Right cardiac atrium (tissue), 5 donors: Measurements from ENCODE around the gene LEMD3. TPM values are rescaled to one million over a fixed set of nuclear protein-coding genes. Genes with fewer than 3 reads are reported as not detected.
"Not testable (repeated sequence)": the region's sequence is repeated elsewhere in the genome, so short reads cannot be mapped to it uniquely, and the experiment has no call there.

Source experiments
- ATAC-seq, 2 donors: fragments of 200-7000 bp; cut with Tn5 transposase; one replicate each; pipeline versions ENCODE4 v1.8.0 to v1.9.1; 2020; ENCODE audit warnings: moderate library complexity in 2 of 2, mild to moderate bottlenecking in 1 of 2
- DNase-seq, 3 donors: peaks; one replicate each; pipeline ENCODE4 v3.0.0-alpha.2; 2020
- H3K27ac ChIP-seq: one replicate; pipeline ENCODE4 v1.5.1; 2013; ENCODE audit warnings: mild to moderate bottlenecking, low read length, control low read depth, moderate library complexity
- H3K27me3 ChIP-seq: one replicate; pipeline ENCODE4 v1.6.1; 2013; ENCODE audit not compliant: control insufficient read depth, insufficient read depth
- H3K4me1 ChIP-seq: one replicate; pipeline ENCODE4 v1.6.1; 2013; ENCODE audit warnings: low read length; ENCODE audit not compliant: control insufficient read depth, insufficient read depth
- H3K4me3 ChIP-seq: one replicate; pipeline ENCODE4 v1.5.1; 2013; ENCODE audit warnings: low read length, control low read depth
- H3K9me3 ChIP-seq: one replicate; pipeline ENCODE4 v1.6.1; 2013; ENCODE audit warnings: low read length; ENCODE audit not compliant: control insufficient read depth
- WGBS: extraction: QIAGEN DNeasy Blood & Tissue Kit; methylation state at CpG from one replicate; pipeline ENCODE4 v1.1.7; 2013; 5-methylcytosine and 5-hydroxymethylcytosine counted together
- intact Hi-C, 4 donors: fragments of 100-400 bp; cut with DNase I; formaldehyde crosslinking; loops; one replicate each; pipeline versions ENCODE4 v1.11.0 to v1.14.0; 2022 to 2023
- polyA plus RNA-seq: library from polyadenylated mRNA; stranded (reverse); fragments of 200-250 nt; gene quantifications from one replicate; pipeline ENCODE4 v1.2.3, GENCODE V29; 2013
- total RNA-seq, 4 donors: library from RNA; stranded (reverse); fragmentation: NEBNext Ultra II Directional; extraction: Animal tissue kit (Norgen Biotek cat#: 25700); gene quantifications; one replicate each; pipeline ENCODE4 v1.2.1, GENCODE V29; 2021
- donor health status: healthy with polysubstance abuse.
- donor health status: DM: no; HTN: yes; CAD: no.
- donor health status: DM: no; HTN: no; CAD: no.
- donor health status: DM: no; HTN: yes; CAD: no; lungs with severe emphysema.
- donor health status: DM: yes; HTN: yes; CAD: no.

Gene LEMD3
- total and polyA plus RNA-seq, 5 donors: 6.0 to 18.4 (median 15.7) TPM

DNA sequence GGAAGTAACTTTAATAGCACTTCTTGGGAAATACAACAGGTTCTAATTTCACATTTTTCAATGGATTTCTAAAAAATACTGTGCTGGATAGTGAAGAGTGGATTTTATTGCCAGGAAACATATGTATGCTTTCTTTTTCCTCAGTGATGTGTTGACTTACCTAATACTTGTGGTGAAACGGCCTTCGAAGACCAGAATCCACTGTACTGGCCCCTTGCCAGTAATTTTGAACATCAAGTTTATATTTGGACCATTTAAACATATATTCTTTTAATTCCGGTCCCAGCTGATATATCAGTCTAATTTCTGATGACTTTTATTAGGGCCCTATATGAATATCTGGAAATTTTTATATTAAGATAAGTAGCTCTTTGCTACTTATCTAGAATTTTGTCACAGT lies 110.9 kb downstream of the LEMD3 start:
- DNase-seq: no peak
- no peak overlapping the region for H3K27ac ChIP-seq
- H3K9me3 ChIP-seq: no peaks in the 10 kb centered on the region
- no peak overlapping the region for H3K4me3 ChIP-seq
- ATAC-seq: no peak
- intact Hi-C loops: no loop called here
- H3K27me3 ChIP-seq: no peaks in the 10 kb centered on the region
- WGBS: 33% methylated on average over 3 of the region's 3 CpGs
- H3K4me1 ChIP-seq: no peaks in the 10 kb centered on the region

DNA sequence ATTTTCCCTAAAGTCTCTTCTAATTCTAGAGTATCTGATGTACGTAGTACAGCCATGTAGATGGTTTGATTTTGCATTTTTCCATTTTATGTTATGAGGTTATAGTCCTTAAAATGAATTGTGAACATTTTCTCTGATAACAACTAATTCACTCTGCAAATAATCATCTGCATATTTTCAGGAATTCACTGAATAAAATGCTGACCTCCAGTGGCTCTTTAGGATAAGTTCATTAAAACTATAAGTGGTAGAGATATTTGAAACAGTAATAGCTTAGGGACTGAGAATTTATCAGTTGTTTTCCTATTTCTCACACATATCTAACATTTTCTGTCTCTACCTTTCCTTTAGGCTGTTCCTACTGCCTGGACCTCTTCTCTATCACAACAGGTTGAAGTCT lies 113.5 kb downstream of the LEMD3 start:
- ATAC-seq: no peak
- H3K4me3 ChIP-seq: no peak overlapping the region
- DNase-seq: no peak
- WGBS: 70% methylated on average over 1 of the region's 1 CpG
- no peak overlapping the region for H3K27ac ChIP-seq
- H3K27me3 ChIP-seq: no peaks in the 10 kb centered on the region
- intact Hi-C loops: no loop called here
- H3K4me1 ChIP-seq: peaks cover 2% of the 10 kb centered on the region
- no peaks in the 10 kb centered on the region for H3K9me3 ChIP-seq

DNA sequence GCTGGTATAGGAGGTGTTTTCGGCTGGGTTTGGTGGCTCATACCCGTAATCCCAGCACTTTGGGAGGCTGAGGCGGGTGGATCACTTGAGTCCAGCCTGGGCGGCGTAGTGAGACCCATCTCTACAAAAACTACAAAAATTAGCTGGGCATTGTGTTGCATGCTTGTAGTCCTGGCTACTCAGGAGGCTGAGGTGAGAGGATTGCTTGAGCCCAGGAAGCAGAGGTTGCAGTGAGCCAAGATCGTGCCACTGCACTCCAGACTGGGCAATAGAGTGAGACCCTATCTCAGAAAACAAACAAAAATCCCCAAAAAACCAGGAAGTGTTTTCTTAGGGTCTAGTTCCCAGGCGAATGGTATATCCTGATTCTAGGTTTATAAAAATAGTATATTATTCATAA lies 116.1 kb downstream of the LEMD3 start:
- intact Hi-C loops, H3K4me3 ChIP-seq, H3K27me3 ChIP-seq, H3K9me3 ChIP-seq, H3K27ac ChIP-seq, H3K4me1 ChIP-seq, DNase-seq, ATAC-seq: not testable (repeated sequence)
- WGBS: 94% methylated on average over 7 of the region's 7 CpGs

DNA sequence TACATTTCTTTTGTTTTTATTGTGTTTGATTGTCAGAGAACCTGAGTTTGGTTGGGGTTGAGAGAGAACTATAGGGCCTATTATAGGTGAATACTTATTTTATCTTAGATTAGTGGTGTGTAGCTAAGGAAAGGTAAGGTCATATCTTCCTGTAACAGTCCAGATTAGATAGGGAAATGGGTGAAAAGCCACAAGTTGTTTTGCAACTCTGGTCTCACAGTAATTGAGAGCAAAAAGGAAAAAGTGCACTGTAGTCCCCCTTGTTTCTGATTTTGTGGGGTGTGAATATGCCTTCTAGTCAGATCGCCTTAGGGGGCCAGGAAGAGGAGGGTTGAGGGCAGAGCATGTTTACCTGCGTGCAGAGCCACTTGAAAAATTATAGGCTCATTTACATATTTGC lies 118.0 kb downstream of the LEMD3 start:
- intact Hi-C loops: no loop called here
- no peak for ATAC-seq
- Histone ChIP-seq H3K4me3 (no peak overlapping the region), H3K9me3 (no peaks in the 10 kb centered on the region), H3K4me1 (peaks cover 2% of the 10 kb centered on the region), H3K27me3 (no peaks in the 10 kb centered on the region), H3K27ac (no peak overlapping the region)
- 78% methylated on average over 2 of the region's 2 CpGs for WGBS
- no peak for DNase-seq

DNA sequence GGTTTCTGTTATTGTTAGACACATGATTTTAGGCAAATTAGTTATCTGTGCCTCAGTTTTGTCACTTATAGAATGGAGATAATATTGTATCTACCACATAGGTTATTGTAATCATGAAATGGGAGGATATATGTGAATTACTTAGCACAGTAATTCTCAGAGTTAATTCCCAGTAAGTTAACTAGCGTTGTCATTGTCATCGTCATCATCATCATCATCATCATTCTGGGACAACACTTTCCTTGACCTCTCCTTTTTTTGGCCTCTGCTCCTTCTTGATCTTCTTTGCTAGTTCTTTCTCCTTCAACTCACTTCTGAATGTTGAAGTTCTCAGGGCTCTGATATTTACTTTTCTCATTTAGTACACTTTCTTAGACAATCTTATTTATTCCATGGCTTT lies 122.9 kb downstream of the LEMD3 start:
- intact Hi-C loops: no loop called here
- Histone ChIP-seq H3K27ac (no peak overlapping the region), H3K4me1 (peaks cover 6% of the 10 kb centered on the region), H3K27me3 (no peaks in the 10 kb centered on the region), H3K4me3 (no peak overlapping the region), H3K9me3 (no peaks in the 10 kb centered on the region)
- no peak for ATAC-seq
- 98% methylated on average over 2 of the region's 2 CpGs for WGBS
- DNase-seq: no peak

DNA sequence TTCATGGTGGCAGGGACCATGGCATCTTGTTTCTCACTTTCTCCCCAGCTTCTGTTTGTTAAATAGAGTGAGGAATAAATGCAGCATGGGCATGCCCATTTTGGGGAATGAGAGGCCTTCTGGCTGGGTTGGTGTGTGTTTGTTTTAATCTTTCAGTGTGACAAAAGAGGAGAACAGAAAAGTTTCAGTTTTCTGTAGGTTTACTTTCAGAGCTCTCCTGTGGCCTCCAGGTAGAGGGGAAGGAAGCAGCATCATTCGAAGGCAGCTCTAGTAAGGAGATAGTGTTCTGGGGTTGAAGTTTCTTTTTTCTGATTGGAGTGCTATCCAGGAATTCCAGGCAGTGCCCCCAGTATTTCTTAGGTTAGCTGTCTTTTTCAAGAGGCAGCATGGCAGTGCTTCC lies 124.4 kb downstream of the LEMD3 start:
- peaks cover 4% of the 10 kb centered on the region for H3K4me1 ChIP-seq
- no peaks in the 10 kb centered on the region for H3K9me3 ChIP-seq
- ATAC-seq (no peak), DNase-seq (no peak)
- no peak overlapping the region for H3K4me3 ChIP-seq
- WGBS: 82% methylated on average over 1 of the region's 1 CpG
- no peak overlapping the region for H3K27ac ChIP-seq
- H3K27me3 ChIP-seq: no peaks in the 10 kb centered on the region
- intact Hi-C loops: no loop called here

DNA sequence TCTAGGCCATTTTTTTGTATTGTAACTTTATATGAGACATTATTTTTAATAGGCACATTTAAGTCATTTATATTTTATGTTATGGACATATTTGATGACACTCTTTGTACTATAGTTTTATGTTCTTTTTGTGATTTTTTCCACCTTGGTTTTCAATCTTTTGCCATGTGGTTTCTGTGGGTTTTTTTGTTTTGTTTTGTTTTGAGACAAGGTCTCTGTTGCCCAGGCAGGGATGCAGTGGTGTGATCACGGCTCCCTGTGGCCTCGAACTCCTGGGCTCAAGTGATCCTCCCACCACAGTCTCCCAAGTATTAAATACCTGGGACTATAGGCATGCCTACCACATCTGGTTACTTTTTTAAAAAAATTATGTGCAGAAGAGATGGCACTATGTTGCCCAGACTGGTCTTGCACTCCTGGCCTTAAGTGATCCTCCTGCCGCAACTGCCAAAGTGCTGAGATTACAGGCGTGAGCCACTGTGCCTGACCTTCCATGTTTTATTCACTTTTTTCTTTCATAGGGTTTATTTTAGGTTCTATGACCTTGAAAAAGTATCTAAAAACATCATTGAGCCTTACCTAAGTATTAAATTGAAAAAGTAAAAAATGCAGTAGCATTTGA lies 125.4 kb downstream of the LEMD3 start:
- 74% methylated on average over 4 of the region's 4 CpGs for WGBS
- H3K27ac ChIP-seq: no peak overlapping the region
- intact Hi-C loops: no loop called here
- H3K9me3 ChIP-seq: no peaks in the 10 kb centered on the region
- ATAC-seq (no peak), DNase-seq (no peak)
- no peaks in the 10 kb centered on the region for H3K27me3 ChIP-seq
- peaks cover 4% of the 10 kb centered on the region for H3K4me1 ChIP-seq
- H3K4me3 ChIP-seq: no peak overlapping the region

DNA sequence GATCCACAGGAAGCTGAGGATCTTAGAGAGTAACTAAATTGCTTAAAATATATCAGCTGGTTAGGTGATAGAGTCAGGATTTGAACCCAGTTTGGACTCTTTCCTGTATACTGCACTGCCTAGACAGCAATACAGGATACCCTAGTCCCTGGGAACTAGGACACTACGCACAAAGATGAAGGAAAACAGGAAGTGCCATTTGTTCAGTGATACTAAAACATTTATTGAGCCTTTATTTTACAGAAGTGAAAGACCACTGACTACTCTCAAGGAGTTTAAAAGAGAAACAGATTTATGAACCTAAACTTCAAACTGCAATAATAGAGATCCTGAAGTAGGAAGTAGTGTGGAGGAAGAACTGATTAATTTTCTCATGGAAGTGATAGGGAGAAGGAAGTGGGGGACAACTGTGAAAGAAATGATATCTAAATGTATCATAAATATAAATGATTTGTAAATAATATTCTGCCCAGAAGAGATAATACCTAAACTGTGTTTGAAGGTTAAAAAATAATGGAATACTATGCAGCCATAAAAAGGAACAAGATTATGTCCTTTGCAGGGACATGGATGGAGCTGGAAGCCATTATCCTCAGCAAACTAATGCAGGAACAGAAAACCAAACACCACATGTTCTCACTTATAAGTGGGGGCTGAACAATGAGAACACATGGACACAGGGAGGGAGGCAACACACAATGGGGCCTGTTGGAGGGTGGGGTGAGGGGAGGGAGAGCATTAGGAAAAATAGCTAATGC lies 127.3 kb downstream of the LEMD3 start:
- ATAC-seq: no peak
- Histone ChIP-seq H3K4me3 (no peak overlapping the region), H3K4me1 (peaks cover 6% of the 10 kb centered on the region), H3K9me3 (no peaks in the 10 kb centered on the region), H3K27ac (no peak overlapping the region), H3K27me3 (no peaks in the 10 kb centered on the region)
- 75% methylated on average over 1 of the region's 1 CpG for whole genome bisulfite sequencing
- no peak for DNase-seq
- intact Hi-C loops: no loop called here

Other genes with a start within 250 kb of the LEMD3 start
- under 1 TPM in 2 of 4 donors, not detected in 2; 0.29 to 0.67 TPM for gene WIF1, start 48.3 kb upstream of the LEMD3 start, total RNA-seq
- gene WIF1, start 48.3 kb upstream of the LEMD3 start, polyA plus RNA-seq: 0.38 TPM
- gene MSRB3, start 109.1 kb downstream of the LEMD3 start, total RNA-seq: 100 to 1,000 TPM; 125 to 210 (median 131) TPM
- gene MSRB3, start 109.1 kb downstream of the LEMD3 start, polyA plus RNA-seq: 59.7 TPM